ENCODE data around the gene XIRP1. TPM values are rescaled to one million over a fixed set of nuclear protein-coding genes. Genes with fewer than 3 reads are reported as not detected.

The XIRP1 gene
- total RNA-seq, 2 experiments from 2014 or later: 0.62 to 0.72 TPM

GRCh38 chr3:39190281-39191025 lies 1.9 kb downstream of the XIRP1 start:
- no peak overlapping the region for H3K27ac Mint-ChIP-seq
- CTCF ChIA-PET: interaction anchor here (0.6 to 10.5 kb wide), 30 partner anchors 8 to 226 kb away, joined by 3 to 359 read pairs (median 4); partner anchors contain the start of gene CX3CR1
- peaks cover 31% of the 10 kb centered on the region for H3K4me1 Mint-ChIP-seq (ENCODE audit: low read depth)
- no peak for DNase-seq
- H3K9me3 Mint-ChIP-seq: peaks cover 1% of the 10 kb centered on the region
- H3K36me3 Mint-ChIP-seq (ENCODE audit: low read depth): no peaks in the 10 kb centered on the region
- intact Hi-C loops (cut with micrococcal nuclease): loop anchor here (1.0 kb wide), 2 partner anchors 71 to 188 kb away; no protein-coding TSS in a partner anchor
- no peaks in the 10 kb centered on the region for H3K27me3 Mint-ChIP-seq (ENCODE audit: low read depth)
- no peak overlapping the region for H3K4me3 Mint-ChIP-seq

GRCh38 chr3:39189959-39190269 lies 2.5 kb downstream of the XIRP1 start:
- Mint-ChIP-seq H3K27ac (no peak overlapping the region), H3K9me3 (peaks cover 1% of the 10 kb centered on the region), H3K36me3 (ENCODE audit: low read depth) (no peaks in the 10 kb centered on the region), H3K27me3 (ENCODE audit: low read depth) (no peaks in the 10 kb centered on the region), H3K4me3 (no peak overlapping the region), H3K4me1 (ENCODE audit: low read depth) (peaks cover 27% of the 10 kb centered on the region)
- CTCF ChIA-PET: interaction anchor here (0.6 to 10.5 kb wide), 28 partner anchors 9 to 227 kb away, joined by 3 to 359 read pairs (median 4); partner anchors contain the start of gene CX3CR1
- DNase-seq: peak; percentile 75
- intact Hi-C loops (cut with micrococcal nuclease): loop anchor here (1.0 kb wide), 4 partner anchors 18 to 188 kb away; no protein-coding TSS in a partner anchor

GRCh38 chr3:39189150-39189958 lies 3.0 kb downstream of the XIRP1 start:
- H3K36me3 Mint-ChIP-seq (ENCODE audit: low read depth): no peaks in the 10 kb centered on the region

GRCh38 chr3:39188271-39189149 lies 3.9 kb downstream of the XIRP1 start:
- CTCF ChIA-PET: interaction anchor here (1.0 to 10.5 kb wide), 6 partner anchors 11 to 190 kb away, joined by 4 to 359 read pairs (median 14); no protein-coding TSS in a partner anchor
- Mint-ChIP-seq H3K27me3 (ENCODE audit: low read depth) (no peaks in the 10 kb centered on the region), H3K27ac (no peak overlapping the region), H3K9me3 (peaks cover 1% of the 10 kb centered on the region), H3K4me1 (ENCODE audit: low read depth) (peaks cover 24% of the 10 kb centered on the region), H3K4me3 (no peak overlapping the region), H3K36me3 (ENCODE audit: low read depth) (no peaks in the 10 kb centered on the region)
- no peak for DNase-seq
- intact Hi-C loops (cut with micrococcal nuclease): loop anchor here (1.0 kb wide), 2 partner anchors 20 to 100 kb away; no protein-coding TSS in a partner anchor

More at GRCh38 chr3:39189150-39189958, 3.0 kb downstream of the XIRP1 start:
- Mint-ChIP-seq H3K4me1 (ENCODE audit: low read depth) (peaks cover 27% of the 10 kb centered on the region), H3K27me3 (ENCODE audit: low read depth) (no peaks in the 10 kb centered on the region), H3K4me3 (no peak overlapping the region), H3K9me3 (peaks cover 1% of the 10 kb centered on the region), H3K27ac (no peak overlapping the region)
- intact Hi-C loops (cut with micrococcal nuclease): loop anchor here (1.0 kb wide), 2 partner anchors 19 to 99 kb away; no protein-coding TSS in a partner anchor
- no peak for DNase-seq
- CTCF ChIA-PET: interaction anchor here (0.7 to 10.5 kb wide), 22 partner anchors 10 to 227 kb away, joined by 3 to 359 read pairs (median 4); partner anchors contain the start of gene CX3CR1

GRCh38 chr3:39187372-39188155 lies 4.8 kb downstream of the XIRP1 start:
- no peak overlapping the region for H3K4me3 Mint-ChIP-seq
- intact Hi-C loops (cut with micrococcal nuclease): no loop called here
- CTCF ChIA-PET: interaction anchor here (0.6 to 10.5 kb wide), 3 partner anchors 61 to 189 kb away, joined by 4 to 359 read pairs (median 5); no protein-coding TSS in a partner anchor
- H3K27me3 Mint-ChIP-seq (ENCODE audit: low read depth): no peaks in the 10 kb centered on the region
- peaks cover 17% of the 10 kb centered on the region for H3K4me1 Mint-ChIP-seq (ENCODE audit: low read depth)
- no peak overlapping the region for H3K27ac Mint-ChIP-seq
- DNase-seq: no peak
- H3K9me3 Mint-ChIP-seq: no peaks in the 10 kb centered on the region
- H3K36me3 Mint-ChIP-seq (ENCODE audit: low read depth): no peaks in the 10 kb centered on the region

GRCh38 chr3:39186692-39187151 lies 5.7 kb downstream of the XIRP1 start:
- Mint-ChIP-seq H3K36me3 (ENCODE audit: low read depth) (no peaks in the 10 kb centered on the region), H3K9me3 (no peaks in the 10 kb centered on the region), H3K4me3 (no peak overlapping the region), H3K4me1 (ENCODE audit: low read depth) (peaks cover 9% of the 10 kb centered on the region), H3K27me3 (ENCODE audit: low read depth) (no peaks in the 10 kb centered on the region), H3K27ac (no peak overlapping the region)
- CTCF ChIA-PET: interaction anchor here (0.6 to 10.5 kb wide), 3 partner anchors 60 to 190 kb away, joined by 4 to 359 read pairs (median 5); no protein-coding TSS in a partner anchor
- intact Hi-C loops (cut with micrococcal nuclease): no loop called here
- no peak for DNase-seq

- Mint-ChIP-seq H3K27me3 (ENCODE audit: low read depth) (no peaks in the 10 kb centered on the region), H3K4me3 (no peak overlapping the region), H3K4me1 (ENCODE audit: low read depth) (peaks cover 12% of the 10 kb centered on the region), H3K9me3 (no peaks in the 10 kb centered on the region), H3K36me3 (ENCODE audit: low read depth) (no peaks in the 10 kb centered on the region), H3K27ac (no peak overlapping the region)
- intact Hi-C loops (cut with micrococcal nuclease): no loop called here
- no peak for DNase-seq
- CTCF ChIA-PET: interaction anchor here (1.2 to 10.5 kb wide), 2 partner anchors 59 to 104 kb away, joined by 5 to 359 read pairs; no protein-coding TSS in a partner anchor
Measured at GRCh38 chr3:39185959-39186691, 6.3 kb downstream of the XIRP1 start.

GRCh38 chr3:39185326-39185958 lies 7.0 kb downstream of the XIRP1 start:
- CTCF ChIA-PET: interaction anchor here (1.9 to 10.5 kb wide), 2 partner anchors 58 to 104 kb away, joined by 7 to 359 read pairs; no protein-coding TSS in a partner anchor
- DNase-seq: no peak
- no peak overlapping the region for H3K27ac Mint-ChIP-seq
- intact Hi-C loops (cut with micrococcal nuclease): no loop called here
- H3K4me1 Mint-ChIP-seq (ENCODE audit: low read depth): peaks cover 14% of the 10 kb centered on the region
- H3K27me3 Mint-ChIP-seq (ENCODE audit: low read depth): no peaks in the 10 kb centered on the region
- no peaks in the 10 kb centered on the region for H3K9me3 Mint-ChIP-seq
- no peak overlapping the region for H3K4me3 Mint-ChIP-seq
- no peaks in the 10 kb centered on the region for H3K36me3 Mint-ChIP-seq (ENCODE audit: low read depth)

- CTCF ChIA-PET: interaction anchor here (1.9 to 10.5 kb wide), 2 partner anchors 58 to 105 kb away, joined by 7 to 359 read pairs; no protein-coding TSS in a partner anchor
- no peak overlapping the region for H3K27ac Mint-ChIP-seq
- no peak for DNase-seq
- no peaks in the 10 kb centered on the region for H3K9me3 Mint-ChIP-seq
- no peak overlapping the region for H3K4me3 Mint-ChIP-seq
- intact Hi-C loops (cut with micrococcal nuclease): loop anchor here (1.0 kb wide), 1 partner anchor 59 kb away; no protein-coding TSS in a partner anchor
- H3K4me1 Mint-ChIP-seq (ENCODE audit: low read depth): peaks cover 18% of the 10 kb centered on the region
- H3K36me3 Mint-ChIP-seq (ENCODE audit: low read depth): no peaks in the 10 kb centered on the region
- H3K27me3 Mint-ChIP-seq (ENCODE audit: low read depth): no peaks in the 10 kb centered on the region
Measured at GRCh38 chr3:39184968-39185285, 7.5 kb downstream of the XIRP1 start.
